Kidney (tissue), 14 donors: Measurements from ENCODE around the gene BAZ1A. TPM values are rescaled to one million over a fixed set of nuclear protein-coding genes. Genes with fewer than 3 reads are reported as not detected.

ENCODE experiments used
- DNase-seq, 5 donors: peaks; one replicate each; pipeline ENCODE4 v3.0.0-alpha.2; 2013 to 2020
- FAIRE-seq: peaks from 2 replicates; lab custom pipeline; 2012; peaks lifted over from hg19 to GRCh38; lab: Jason Lieb, UNC
- H3K27ac ChIP-seq, 2 donors: one replicate each; pipeline ENCODE4 v1.7.0; 2013; ENCODE audit warnings: low read depth in 2 of 2, low read length in 2 of 2, inconsistent platforms in 1 of 2
- H3K27me3 ChIP-seq: one replicate; pipeline ENCODE4 v1.7.1; 2013; ENCODE audit warnings: low read length, inconsistent platforms; ENCODE audit not compliant: control insufficient read depth, insufficient read depth
- H3K36me3 ChIP-seq, 3 donors: one replicate each; pipeline versions ENCODE4 v1.7.0 to v1.7.1; 2013; ENCODE audit warnings: low read length in 3 of 3, control low read depth in 1 of 3, inconsistent platforms in 1 of 3; ENCODE audit not compliant: insufficient read depth in 3 of 3, control insufficient read depth in 2 of 3
- H3K4me1 ChIP-seq, 3 donors: one replicate each; pipeline versions ENCODE4 v1.7.0 to v1.7.1; 2013; ENCODE audit warnings: low read length in 3 of 3, inconsistent platforms in 1 of 3, low read depth in 1 of 3; ENCODE audit not compliant: control insufficient read depth in 2 of 3, insufficient read depth in 2 of 3
- H3K4me3 ChIP-seq, 3 donors: one replicate each; pipeline versions ENCODE4 v1.7.0 to v1.8.1; 2013; ENCODE audit warnings: low read length in 3 of 3, control low read depth in 1 of 3, inconsistent platforms in 1 of 3
- H3K9ac ChIP-seq, 3 donors: one replicate each; pipeline versions ENCODE4 v1.7.0 to v1.7.1; 2013; ENCODE audit warnings: low read length in 3 of 3, control low read depth in 1 of 3, inconsistent platforms in 1 of 3
- H3K9me3 ChIP-seq, 3 donors: one replicate each; pipeline versions ENCODE4 v1.7.0 to v1.7.1; 2013; ENCODE audit warnings: low read length in 3 of 3, control low read depth in 1 of 3, inconsistent platforms in 1 of 3; ENCODE audit not compliant: control insufficient read depth in 2 of 3, insufficient read depth in 1 of 3
- CTCF ChIP-seq: IDR thresholded peaks from 3 replicates; pipeline ENCODE4 v1.5.1; 2012; ENCODE audit warnings: mild to moderate bottlenecking, moderate library complexity, borderline replicate concordance; ENCODE audit not compliant: insufficient read depth; ENCODE audit errors: extremely low read depth
- intact Hi-C: fragments of 100-400 bp; cut with DNase I; formaldehyde crosslinking; loops from one replicate; pipeline ENCODE4 v1.11.1; 2022
- polyA plus RNA-seq: library from polyadenylated mRNA; stranded (reverse); fragments of 350-450 nt; fragmentation: Illumina TruSeq; extraction: RNeasy Lipid Tissue Mini Kit (QIAGEN cat#74804); gene quantifications from one replicate; pipeline ENCODE4 v1.2.3, GENCODE V29; 2014; ENCODE audit warnings: low read depth, low replicate concordance; ENCODE audit not compliant: insufficient read depth
- total RNA-seq: library from RNA; stranded (reverse); fragmentation: NEBNext Ultra II Directional; extraction: Animal tissue kit (Norgen Biotek cat#: 25700); gene quantifications from one replicate; pipeline ENCODE4 v1.2.1, GENCODE V29; 2021
- donor health status: control.
- donor health status: control.
- donor health status: control.
- donor health status: control.
- donor health status: control.
- donor health status: DM: yes; HTN: yes; CAD: no.
- donor health status: Normal renal cell carcinoma (clear cell type).

The BAZ1A gene
- total and polyA plus RNA-seq, 2 donors from 2014 or later, result 3.1 to 20.8 TPM

- no peaks in the 10 kb centered on the region for H3K36me3 ChIP-seq
- H3K4me1 ChIP-seq, result no peaks in the 10 kb centered on the region
- H3K4me3 ChIP-seq, result no peak overlapping the region
- H3K27ac ChIP-seq, result no peak overlapping the region
- no peak overlapping the region for H3K9ac ChIP-seq
- no peak for DNase-seq
- no peaks in the 10 kb centered on the region for H3K9me3 ChIP-seq
- TF ChIP-seq CTCF, result no peak
- intact Hi-C loops, result no loop called here
- no peaks in the 10 kb centered on the region for H3K27me3 ChIP-seq
- no peak for FAIRE-seq
These were observed 36.3 kb upstream of the BAZ1A start for GRCh38 chr14:34911209-34912150.

GRCh38 chr14:34906287-34906686, 31.1 kb upstream of the BAZ1A start:
- no peak overlapping the region for H3K27ac ChIP-seq
- H3K4me1 ChIP-seq, result no peaks in the 10 kb centered on the region
- H3K9ac ChIP-seq, result no peak overlapping the region
- H3K4me3 ChIP-seq, result no peak overlapping the region
- TF ChIP-seq CTCF, result no peak
- FAIRE-seq, result no peak
- intact Hi-C loops, result no loop called here
- DNase-seq, result no peak
- no peaks in the 10 kb centered on the region for H3K27me3 ChIP-seq
- no peaks in the 10 kb centered on the region for H3K9me3 ChIP-seq
- no peaks in the 10 kb centered on the region for H3K36me3 ChIP-seq

GRCh38 chr14:34895277-34895676, 20.1 kb upstream of the BAZ1A start:
- no peak for FAIRE-seq
- H3K9ac ChIP-seq, result no peak overlapping the region
- intact Hi-C loops, result no loop called here

More at GRCh38 chr14:34895277-34895676, 20.1 kb upstream of the BAZ1A start:
- H3K9me3 ChIP-seq, result no peaks in the 10 kb centered on the region
- no peaks in the 10 kb centered on the region for H3K36me3 ChIP-seq
- DNase-seq, result no peak
- H3K27ac ChIP-seq, result no peak overlapping the region
- TF ChIP-seq CTCF, result no peak
- no peaks in the 10 kb centered on the region for H3K27me3 ChIP-seq
- H3K4me1 ChIP-seq, result no peaks in the 10 kb centered on the region
- H3K4me3 ChIP-seq, result no peak overlapping the region
